ENCODE data around the gene ERVMER34-1.

Gene ERVMER34-1

DNA sequence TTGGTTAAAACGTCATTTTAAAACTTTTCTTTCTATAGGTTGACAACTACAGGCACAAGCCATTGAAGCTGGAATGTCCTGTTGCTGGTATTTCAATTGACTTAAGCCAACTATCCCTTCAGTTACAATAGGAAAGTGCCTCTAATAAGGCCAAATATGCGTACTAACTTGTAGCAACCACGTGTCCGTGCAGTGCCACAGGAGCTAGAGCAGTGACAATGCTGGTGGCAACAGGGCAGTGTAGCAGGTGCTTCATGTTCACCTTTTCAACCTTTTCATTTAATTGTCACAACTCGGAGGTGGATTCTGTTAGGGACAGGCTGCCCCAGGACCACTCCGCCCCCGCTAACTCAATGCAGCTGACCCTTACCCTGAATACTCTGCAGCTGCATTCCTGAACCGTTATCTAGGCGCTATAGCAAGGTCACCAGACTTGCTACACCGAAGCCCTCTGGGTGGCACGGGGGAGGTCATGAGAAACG is 37.7 kb downstream of the ERVMER34-1 start:
- TF ChIP-seq, protein P1, sequence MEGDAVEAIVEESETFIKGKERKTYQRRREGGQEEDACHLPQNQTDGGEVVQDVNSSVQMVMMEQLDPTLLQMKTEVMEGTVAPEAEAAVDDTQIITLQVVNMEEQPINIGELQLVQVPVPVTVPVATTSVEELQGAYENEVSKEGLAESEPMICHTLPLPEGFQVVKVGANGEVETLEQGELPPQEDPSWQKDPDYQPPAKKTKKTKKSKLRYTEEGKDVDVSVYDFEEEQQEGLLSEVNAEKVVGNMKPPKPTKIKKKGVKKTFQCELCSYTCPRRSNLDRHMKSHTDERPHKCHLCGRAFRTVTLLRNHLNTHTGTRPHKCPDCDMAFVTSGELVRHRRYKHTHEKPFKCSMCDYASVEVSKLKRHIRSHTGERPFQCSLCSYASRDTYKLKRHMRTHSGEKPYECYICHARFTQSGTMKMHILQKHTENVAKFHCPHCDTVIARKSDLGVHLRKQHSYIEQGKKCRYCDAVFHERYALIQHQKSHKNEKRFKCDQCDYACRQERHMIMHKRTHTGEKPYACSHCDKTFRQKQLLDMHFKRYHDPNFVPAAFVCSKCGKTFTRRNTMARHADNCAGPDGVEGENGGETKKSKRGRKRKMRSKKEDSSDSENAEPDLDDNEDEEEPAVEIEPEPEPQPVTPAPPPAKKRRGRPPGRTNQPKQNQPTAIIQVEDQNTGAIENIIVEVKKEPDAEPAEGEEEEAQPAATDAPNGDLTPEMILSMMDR (IDR thresholded peaks at IDR 0.05; ENCODE audit: insufficient read depth, missing control alignments), result no peak
- DNase-seq (ENCODE audit: insufficient read length, low spot score) (no peak), FAIRE-seq (no peak)

DNA sequence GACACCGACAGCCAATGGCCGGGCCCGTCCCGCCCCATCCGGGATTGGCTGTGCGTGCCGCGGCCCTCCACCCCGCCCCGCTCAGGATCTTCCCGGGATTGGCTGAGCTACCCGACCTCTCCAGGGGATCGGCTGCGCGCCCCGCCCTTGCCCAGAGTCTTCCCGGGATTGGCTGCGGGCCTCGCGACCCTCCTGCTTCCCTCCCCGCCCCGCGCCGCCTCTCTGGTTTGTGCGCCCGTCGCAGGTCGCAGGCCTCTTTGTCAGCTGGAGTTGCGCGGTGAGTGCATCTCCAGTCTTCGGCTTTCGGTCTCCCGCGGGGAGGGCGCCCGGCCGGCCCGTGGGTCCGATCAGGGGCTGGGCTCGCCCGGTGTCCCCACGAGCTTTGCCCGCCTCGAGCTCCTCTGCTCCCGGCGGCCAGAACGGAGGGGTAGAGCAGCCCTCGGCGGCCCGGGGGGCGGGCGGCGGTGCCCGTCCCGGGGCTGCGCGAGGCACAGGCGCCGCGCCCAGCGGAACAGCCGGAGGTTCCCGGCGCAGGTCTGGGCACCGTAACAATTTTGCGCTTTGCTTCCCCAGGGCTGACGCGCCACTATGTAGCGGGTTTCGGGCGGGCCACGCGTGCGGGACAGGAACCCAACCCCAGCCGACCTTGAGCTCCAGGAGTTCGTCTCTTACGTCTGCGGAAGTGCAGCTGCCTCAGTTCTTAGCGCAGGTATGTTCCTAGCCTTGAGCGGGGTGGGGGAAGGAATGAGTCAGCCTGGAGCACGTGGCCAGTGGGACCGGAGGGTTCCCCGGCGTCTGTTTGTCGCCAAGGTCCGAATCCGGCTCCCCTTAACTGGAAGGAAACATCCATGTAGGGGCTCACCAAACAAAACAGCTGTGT is 38.7 kb downstream of the ERVMER34-1 start:
- no peak for DNase-seq (ENCODE audit: insufficient read length, low spot score)
- FAIRE-seq, result no peak
- TF ChIP-seq, protein P1 (IDR thresholded peaks at IDR 0.05; ENCODE audit: insufficient read depth, missing control alignments), result no peak

DNA sequence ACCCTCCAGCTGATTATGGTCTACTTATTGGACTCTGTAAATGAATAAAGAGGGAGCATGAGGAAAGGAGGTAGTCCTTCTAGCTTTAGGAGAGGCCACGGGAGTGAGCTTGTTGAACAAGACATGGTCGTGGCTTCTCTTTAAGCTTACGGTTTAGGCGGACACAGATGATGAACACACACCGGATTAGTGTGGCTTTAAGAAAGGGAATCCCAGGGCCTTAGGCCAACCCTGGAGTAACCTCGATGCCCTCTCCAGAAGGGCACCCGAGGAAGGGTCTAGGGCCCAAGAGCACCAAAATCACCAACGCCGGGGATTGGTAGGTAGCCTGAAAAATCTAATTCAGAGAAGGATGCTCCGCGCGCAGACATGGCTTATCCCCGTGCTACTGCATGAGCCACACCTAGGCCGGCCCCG is 39.4 kb downstream of the ERVMER34-1 start:
- no peak for FAIRE-seq
- TF ChIP-seq, protein P1 (IDR thresholded peaks at IDR 0.05; ENCODE audit: insufficient read depth, missing control alignments), result no peak
- DNase-seq (ENCODE audit: insufficient read length, low spot score), result no peak

DNA sequence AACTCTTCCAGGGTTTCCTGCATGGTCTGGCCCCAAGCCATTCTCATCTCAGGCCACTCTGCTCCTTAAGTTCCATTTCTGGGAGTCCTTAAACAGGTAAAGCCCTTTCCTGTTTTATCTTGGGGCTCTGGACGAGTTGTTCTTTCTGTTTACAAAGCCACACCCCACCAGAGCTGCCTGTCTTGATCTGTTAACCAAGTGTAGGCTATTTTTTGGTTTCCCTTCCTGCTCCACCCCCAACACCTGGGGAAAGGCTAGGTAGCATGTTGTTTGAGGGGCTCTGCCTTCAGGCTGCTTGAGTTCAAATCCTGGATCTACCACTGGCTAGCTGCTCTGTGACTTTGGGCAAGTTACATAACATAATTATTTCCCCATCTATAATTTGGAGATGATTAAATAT is 40.0 kb downstream of the ERVMER34-1 start:
- TF ChIP-seq, protein P1 (IDR thresholded peaks at IDR 0.05; ENCODE audit: insufficient read depth, missing control alignments), result no peak
- FAIRE-seq (no peak), DNase-seq (ENCODE audit: insufficient read length, low spot score) (no peak)

DNA sequence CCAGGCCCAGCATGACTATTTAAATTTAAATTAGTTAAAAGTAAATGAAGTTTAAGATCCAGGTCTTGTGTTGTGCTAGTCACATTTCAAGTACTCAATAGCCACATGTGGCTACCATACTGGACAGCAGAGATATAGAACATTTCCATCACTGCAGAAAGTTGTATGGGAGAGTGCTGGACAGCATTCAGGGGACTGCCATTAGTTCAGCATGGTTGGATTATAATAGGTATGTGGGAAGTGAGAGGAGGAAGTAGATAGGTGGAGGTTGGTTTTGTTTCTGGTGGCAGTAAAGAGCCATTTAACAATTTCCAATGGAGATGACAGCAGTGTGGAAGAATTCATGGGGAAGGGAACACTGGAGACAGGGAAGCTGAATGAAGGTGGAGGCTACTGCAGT is 42.1 kb downstream of the ERVMER34-1 start:
- DNase-seq (ENCODE audit: insufficient read length, low spot score) (no peak), FAIRE-seq (no peak)
- TF ChIP-seq, protein P1 (IDR thresholded peaks at IDR 0.05; ENCODE audit: insufficient read depth, missing control alignments), result no peak

DNA sequence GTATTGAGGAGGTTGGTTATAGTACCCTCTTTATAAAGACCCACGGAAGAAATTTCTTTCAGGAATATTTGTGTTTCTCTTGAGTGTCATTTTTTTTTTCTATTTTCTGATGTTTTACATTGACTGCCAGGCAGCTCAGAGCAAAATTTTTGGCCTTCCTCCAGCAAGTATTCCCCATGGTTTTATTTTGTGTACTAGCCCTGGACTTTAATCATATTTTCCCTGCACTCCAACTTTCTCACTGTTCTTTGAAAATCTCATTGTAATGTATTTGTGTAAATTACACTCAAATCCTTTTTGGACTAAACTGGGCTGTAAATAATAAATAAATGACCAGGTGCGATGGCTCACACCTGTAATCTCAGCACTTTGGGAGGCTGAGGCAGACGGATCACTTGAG is 46.6 kb downstream of the ERVMER34-1 start:
- TF ChIP-seq, protein P1 (IDR thresholded peaks at IDR 0.05; ENCODE audit: insufficient read depth, missing control alignments), result no peak
- DNase-seq (ENCODE audit: insufficient read length, low spot score), result no peak
- no peak for FAIRE-seq

DNA sequence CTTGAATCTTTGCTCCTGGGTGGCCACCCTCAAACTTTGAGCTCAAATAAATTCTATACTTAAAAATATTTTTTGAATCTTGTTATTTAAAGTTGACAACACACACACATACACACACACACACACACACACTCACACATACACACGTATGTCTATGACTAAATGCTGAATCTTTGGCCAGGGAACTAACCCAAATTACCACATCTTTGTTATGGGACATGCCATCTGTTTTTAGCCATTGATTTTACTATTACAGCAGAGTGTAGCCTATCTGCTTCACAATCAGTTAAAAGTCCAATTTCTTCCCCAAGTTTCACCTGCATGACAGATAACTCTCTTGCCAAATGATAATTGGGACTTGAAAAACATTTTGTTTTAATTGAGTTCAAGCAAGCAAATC is 47.1 kb downstream of the ERVMER34-1 start:
- FAIRE-seq (no peak), DNase-seq (ENCODE audit: insufficient read length, low spot score) (no peak)
- TF ChIP-seq, protein P1 (IDR thresholded peaks at IDR 0.05; ENCODE audit: insufficient read depth, missing control alignments), result no peak

Data from D721Med (cell line).